SU-DHL-6 (cell line): Measurements from ENCODE around the gene NEK4.

Experiments
- H2AFZ ChIP-seq: fragments of 200-600 bp; sonication (generic); 2 replicates; pipeline ENCODE4 v1.6.1; 2014; ENCODE audit warnings: low read depth, mild to moderate bottlenecking, moderate library complexity, mixed read lengths, antibody characterized with exemption, low read length; ENCODE audit not compliant: severe bottlenecking
- H3F3A ChIP-seq: fragments of 200-600 bp; shearing (Covaris generic); 2 replicates; pipeline ENCODE4 v1.6.0; 2016; ENCODE audit warnings: antibody characterized with exemption, mild to moderate bottlenecking; ENCODE audit not compliant: insufficient read depth
- H3K27ac ChIP-seq: fragments of 200-600 bp; sonication (generic); 2 replicates; pipeline ENCODE4 v1.5.1; 2016; ENCODE audit warnings: low read depth, mild to moderate bottlenecking, low read length, moderate library complexity, mixed read lengths
- H3K27me3 ChIP-seq: fragments of 200-600 bp; sonication (generic), shearing (Covaris generic); 2 replicates; pipeline ENCODE4 v1.6.0; 2014; ENCODE audit warnings: mild to moderate bottlenecking, low read length
- H3K36me3 ChIP-seq: fragments of 200-600 bp; sonication (generic); 2 replicates; pipeline ENCODE4 v1.6.1; 2014; ENCODE audit warnings: mild to moderate bottlenecking, low read length, mixed read lengths
- H3K4me2 ChIP-seq: fragments of 300-600, 200-600 bp; shearing (Covaris generic), sonication (generic); 2 replicates; pipeline ENCODE4 v1.6.0; 2014; ENCODE audit warnings: low read length, low read depth, mild to moderate bottlenecking; ENCODE audit not compliant: poor library complexity, severe bottlenecking
- H3K4me3 ChIP-seq: fragments of 200-600 bp; sonication (generic); 2 replicates; pipeline ENCODE4 v1.5.1; 2014; ENCODE audit warnings: antibody characterized with exemption, low read length, mild to moderate bottlenecking, mixed read lengths; ENCODE audit not compliant: insufficient read depth, poor library complexity, severe bottlenecking
- H3K79me2 ChIP-seq: fragments of 200-600 bp; sonication (generic); 2 replicates; pipeline ENCODE4 v1.6.1; 2014; ENCODE audit warnings: mild to moderate bottlenecking, low read length, moderate library complexity; ENCODE audit not compliant: insufficient read depth
- H3K9ac ChIP-seq: fragments of 200-600 bp; sonication (generic); 2 replicates; pipeline ENCODE4 v1.7.0; 2014; ENCODE audit warnings: mild to moderate bottlenecking, low read length
- H3K9me2 ChIP-seq: fragments of 200-600 bp; sonication (generic); replicated peaks from 2 replicates; pipeline ENCODE4 v1.6.1; 2014; ENCODE audit warnings: low read length; ENCODE audit not compliant: insufficient read depth
- H3K9me3 ChIP-seq: fragments of 200-600 bp; sonication (generic); 2 replicates; pipeline ENCODE4 v1.6.1; 2014; ENCODE audit warnings: low read length, mixed read lengths; ENCODE audit not compliant: insufficient read depth
- H4K20me1 ChIP-seq: fragments of 200-600 bp; sonication (generic); 2 replicates; pipeline ENCODE4 v1.6.1; 2014; ENCODE audit warnings: low read depth, mild to moderate bottlenecking, antibody characterized with exemption, low read length, moderate library complexity, mixed read lengths
- EZH2phosphoT487 ChIP-seq: fragments of 200-600 bp; sonication (generic), shearing (Covaris generic); conservative IDR thresholded peaks from 2 replicates; pipeline ENCODE4 v1.6.1; 2018; ENCODE audit warnings: mild to moderate bottlenecking, antibody characterized with exemption, low read length, moderate library complexity, mixed read lengths
- TF ChIP-seq, protein P1 (sequence below): fragments of 200-600 bp; sonication (generic); IDR thresholded peaks from one replicate; pipeline ENCODE4 v1.5.1; 2017; ENCODE audit warnings: antibody characterized with exemption, mild to moderate bottlenecking, low read length, moderate library complexity; ENCODE audit not compliant: insufficient read depth, poor library complexity, severe bottlenecking

Gene NEK4

GRCh38 chr3:52798376-52798977 is 27.7 kb upstream of the NEK4 start:
- no peaks in the 10 kb centered on the region for H3K27me3 ChIP-seq
- TF ChIP-seq, protein P1, sequence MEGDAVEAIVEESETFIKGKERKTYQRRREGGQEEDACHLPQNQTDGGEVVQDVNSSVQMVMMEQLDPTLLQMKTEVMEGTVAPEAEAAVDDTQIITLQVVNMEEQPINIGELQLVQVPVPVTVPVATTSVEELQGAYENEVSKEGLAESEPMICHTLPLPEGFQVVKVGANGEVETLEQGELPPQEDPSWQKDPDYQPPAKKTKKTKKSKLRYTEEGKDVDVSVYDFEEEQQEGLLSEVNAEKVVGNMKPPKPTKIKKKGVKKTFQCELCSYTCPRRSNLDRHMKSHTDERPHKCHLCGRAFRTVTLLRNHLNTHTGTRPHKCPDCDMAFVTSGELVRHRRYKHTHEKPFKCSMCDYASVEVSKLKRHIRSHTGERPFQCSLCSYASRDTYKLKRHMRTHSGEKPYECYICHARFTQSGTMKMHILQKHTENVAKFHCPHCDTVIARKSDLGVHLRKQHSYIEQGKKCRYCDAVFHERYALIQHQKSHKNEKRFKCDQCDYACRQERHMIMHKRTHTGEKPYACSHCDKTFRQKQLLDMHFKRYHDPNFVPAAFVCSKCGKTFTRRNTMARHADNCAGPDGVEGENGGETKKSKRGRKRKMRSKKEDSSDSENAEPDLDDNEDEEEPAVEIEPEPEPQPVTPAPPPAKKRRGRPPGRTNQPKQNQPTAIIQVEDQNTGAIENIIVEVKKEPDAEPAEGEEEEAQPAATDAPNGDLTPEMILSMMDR: no peak
- TF ChIP-seq EZH2phosphoT487: no peak
- H3K9me3 ChIP-seq: no peaks in the 10 kb centered on the region
- H3K9ac ChIP-seq: no peak overlapping the region
- H3K79me2 ChIP-seq: no peaks in the 10 kb centered on the region
- H4K20me1 ChIP-seq: no peaks in the 10 kb centered on the region
- H3K9me2 ChIP-seq: no peaks in the 10 kb centered on the region
- no peak overlapping the region for H3K27ac ChIP-seq
- H3F3A ChIP-seq: no peaks in the 10 kb centered on the region
- no peak overlapping the region for H3K4me2 ChIP-seq
- no peak overlapping the region for H3K4me3 ChIP-seq
- H2AFZ ChIP-seq: no peak overlapping the region
- H3K36me3 ChIP-seq: no peaks in the 10 kb centered on the region

- no peaks in the 10 kb centered on the region for H3K9me2 ChIP-seq
- H3K4me3 ChIP-seq: no peak overlapping the region
- H2AFZ ChIP-seq: no peak overlapping the region
- no peak overlapping the region for H3K4me2 ChIP-seq
- no peaks in the 10 kb centered on the region for H3K27me3 ChIP-seq
- TF ChIP-seq, protein P1: no peak
- no peak for TF ChIP-seq EZH2phosphoT487
- H3K79me2 ChIP-seq: no peaks in the 10 kb centered on the region
- no peaks in the 10 kb centered on the region for H3K36me3 ChIP-seq
- no peak overlapping the region for H3K9ac ChIP-seq
- no peaks in the 10 kb centered on the region for H4K20me1 ChIP-seq
- no peaks in the 10 kb centered on the region for H3F3A ChIP-seq
- no peaks in the 10 kb centered on the region for H3K9me3 ChIP-seq
- H3K27ac ChIP-seq: no peak overlapping the region
Measured at GRCh38 chr3:52796411-52796810, 25.7 kb upstream of the NEK4 start.

DNA sequence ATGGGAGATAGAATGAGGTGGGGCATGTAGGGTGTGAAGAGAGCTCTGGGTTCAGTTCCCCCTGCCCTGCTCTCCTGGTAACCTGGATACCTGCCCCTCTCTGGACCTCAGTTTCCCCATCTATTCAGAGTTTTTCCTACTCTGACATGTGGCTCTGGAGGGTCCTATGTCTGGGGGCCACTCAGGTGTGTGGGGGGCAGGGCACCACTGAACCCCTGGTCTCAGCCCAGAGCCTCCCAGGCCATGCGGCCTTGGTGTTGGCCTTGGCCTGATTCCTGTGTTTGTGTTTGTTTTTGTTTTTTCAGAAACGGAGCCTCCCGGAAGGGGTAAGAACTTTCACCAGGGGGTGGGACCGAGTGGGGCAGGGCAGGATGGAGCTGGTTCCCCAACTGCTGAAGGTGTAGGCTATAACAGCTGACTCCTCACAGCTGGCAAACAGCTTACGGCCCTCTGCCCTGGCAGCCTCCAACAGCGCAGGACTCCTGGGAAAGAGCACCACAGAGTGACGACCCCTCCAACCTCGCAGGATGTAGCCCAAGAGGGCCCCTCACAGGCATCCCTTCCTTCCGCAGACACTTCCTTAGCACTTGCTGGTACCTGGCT is 24.7 kb upstream of the NEK4 start:
- H3K79me2 ChIP-seq: no peaks in the 10 kb centered on the region
- H3K9ac ChIP-seq: no peak overlapping the region
- no peaks in the 10 kb centered on the region for H3K27me3 ChIP-seq
- H2AFZ ChIP-seq: no peak overlapping the region
- H3F3A ChIP-seq: no peaks in the 10 kb centered on the region
- no peaks in the 10 kb centered on the region for H4K20me1 ChIP-seq
- no peak overlapping the region for H3K4me3 ChIP-seq
- H3K27ac ChIP-seq: no peak overlapping the region
- no peaks in the 10 kb centered on the region for H3K9me2 ChIP-seq
- TF ChIP-seq EZH2phosphoT487: no peak
- TF ChIP-seq, protein P1: no peak
- H3K4me2 ChIP-seq: no peak overlapping the region
- H3K36me3 ChIP-seq: no peaks in the 10 kb centered on the region
- no peaks in the 10 kb centered on the region for H3K9me3 ChIP-seq
